ENCODE results near the gene DMKN.

DMKN gene

GRCh38 chr19:35557539-35558399 lies 44.3 kb upstream of the DMKN start:
- H4K20me1 ChIP-seq (ENCODE audit: insufficient read depth, low read length, poor library complexity, severe bottlenecking) = no peaks in the 10 kb centered on the region
- no peaks in the 10 kb centered on the region for H3F3A ChIP-seq (ENCODE audit: low read depth)
- no peaks in the 10 kb centered on the region for H3K27me3 ChIP-seq (ENCODE audit: insufficient read depth, low read length, poor library complexity, severe bottlenecking)
- no peak overlapping the region for H3K4me3 ChIP-seq (ENCODE audit: low read length, poor library complexity, severe bottlenecking)
- TF ChIP-seq EZH2phosphoT487 (IDR thresholded peaks at IDR 0.05; ENCODE audit: borderline replicate concordance) = no peak
- no peak for TF ChIP-seq CTCF (conservative IDR thresholded peaks at IDR 0.05; ENCODE audit: low read length)
- H3K9ac ChIP-seq (ENCODE audit: low read depth, low read length, poor library complexity, severe bottlenecking) = no peak overlapping the region
- no peak overlapping the region for H3K4me2 ChIP-seq (ENCODE audit: low read depth, low read length, poor library complexity, severe bottlenecking)
- no peaks in the 10 kb centered on the region for H3K36me3 ChIP-seq (ENCODE audit: insufficient read depth, low read length)
- no peak overlapping the region for H2AFZ ChIP-seq (ENCODE audit: low read length)
- no peaks in the 10 kb centered on the region for H3K9me3 ChIP-seq (ENCODE audit: insufficient read depth, low read depth, low read length)
- no peaks in the 10 kb centered on the region for H3K4me1 ChIP-seq (ENCODE audit: insufficient read depth, low read length, poor library complexity, severe bottlenecking)
- H3K9me2 ChIP-seq (replicated peaks; ENCODE audit: low read depth, low read length) = no peaks in the 10 kb centered on the region
- H3K79me2 ChIP-seq (ENCODE audit: insufficient read depth, low read length) = no peaks in the 10 kb centered on the region

- Histone ChIP-seq H3K4me2 (ENCODE audit: low read depth, low read length, poor library complexity, severe bottlenecking) (no peak overlapping the region), H3K9me2 (replicated peaks; ENCODE audit: low read depth, low read length) (no peaks in the 10 kb centered on the region), H2AFZ (ENCODE audit: low read length) (no peak overlapping the region), H3K36me3 (ENCODE audit: insufficient read depth, low read length) (no peaks in the 10 kb centered on the region), H3K9me3 (ENCODE audit: insufficient read depth, low read depth, low read length) (no peaks in the 10 kb centered on the region), H3F3A (ENCODE audit: low read depth) (no peaks in the 10 kb centered on the region), H3K27me3 (ENCODE audit: insufficient read depth, low read length, poor library complexity, severe bottlenecking) (no peaks in the 10 kb centered on the region), H3K4me3 (ENCODE audit: low read length, poor library complexity, severe bottlenecking) (no peak overlapping the region), H3K9ac (ENCODE audit: low read depth, low read length, poor library complexity, severe bottlenecking) (no peak overlapping the region), H3K4me1 (ENCODE audit: insufficient read depth, low read length, poor library complexity, severe bottlenecking) (no peaks in the 10 kb centered on the region), H3K79me2 (ENCODE audit: insufficient read depth, low read length) (no peaks in the 10 kb centered on the region), H4K20me1 (ENCODE audit: insufficient read depth, low read length, poor library complexity, severe bottlenecking) (no peaks in the 10 kb centered on the region)
- TF ChIP-seq EZH2phosphoT487 (IDR thresholded peaks at IDR 0.05; ENCODE audit: borderline replicate concordance) (no peak), CTCF (conservative IDR thresholded peaks at IDR 0.05; ENCODE audit: low read length) (no peak)
These were observed 43.5 kb upstream of the DMKN start for GRCh38 chr19:35556846-35557538.

DNA sequence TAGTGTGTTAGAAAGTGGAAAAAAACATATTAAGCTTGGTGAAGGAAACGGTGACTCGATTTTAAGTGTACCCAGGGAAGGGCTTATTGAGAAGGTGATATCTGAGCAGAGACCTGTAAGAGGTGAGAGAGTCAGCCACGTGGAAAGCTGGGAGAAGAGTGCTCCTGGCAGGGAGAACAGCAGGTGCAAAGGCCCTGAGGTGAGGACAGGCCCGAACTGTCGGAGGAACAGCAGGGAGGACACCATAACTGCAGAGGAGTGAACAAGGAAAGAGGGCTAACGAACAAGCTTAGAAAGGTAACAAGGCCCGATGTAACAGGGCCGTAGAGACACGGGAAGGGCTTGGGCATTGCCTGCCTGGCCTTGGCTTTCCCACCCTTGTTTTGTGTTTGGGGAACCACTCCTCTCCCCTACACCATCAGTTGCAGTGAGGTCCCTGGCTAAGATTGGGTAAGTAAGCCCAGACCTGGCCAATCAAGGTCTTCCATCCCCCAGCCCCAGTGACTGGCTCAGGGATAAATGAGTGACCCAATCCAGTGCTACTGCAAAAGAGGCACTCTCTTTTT lies 42.7 kb upstream of the DMKN start:
- no peak overlapping the region for H3K4me2 ChIP-seq (ENCODE audit: low read depth, low read length, poor library complexity, severe bottlenecking)
- no peaks in the 10 kb centered on the region for H3F3A ChIP-seq (ENCODE audit: low read depth)
- H3K27me3 ChIP-seq (ENCODE audit: insufficient read depth, low read length, poor library complexity, severe bottlenecking) = no peaks in the 10 kb centered on the region
- H2AFZ ChIP-seq (ENCODE audit: low read length) = no peak overlapping the region
- no peaks in the 10 kb centered on the region for H4K20me1 ChIP-seq (ENCODE audit: insufficient read depth, low read length, poor library complexity, severe bottlenecking)
- no peaks in the 10 kb centered on the region for H3K36me3 ChIP-seq (ENCODE audit: insufficient read depth, low read length)
- no peaks in the 10 kb centered on the region for H3K9me2 ChIP-seq (replicated peaks; ENCODE audit: low read depth, low read length)
- TF ChIP-seq EZH2phosphoT487 (IDR thresholded peaks at IDR 0.05; ENCODE audit: borderline replicate concordance) (no peak), CTCF (conservative IDR thresholded peaks at IDR 0.05; ENCODE audit: low read length) (no peak)
- H3K4me1 ChIP-seq (ENCODE audit: insufficient read depth, low read length, poor library complexity, severe bottlenecking) = no peaks in the 10 kb centered on the region
- H3K4me3 ChIP-seq (ENCODE audit: low read length, poor library complexity, severe bottlenecking) = no peak overlapping the region
- no peaks in the 10 kb centered on the region for H3K9me3 ChIP-seq (ENCODE audit: insufficient read depth, low read depth, low read length)
- no peak overlapping the region for H3K9ac ChIP-seq (ENCODE audit: low read depth, low read length, poor library complexity, severe bottlenecking)
- H3K79me2 ChIP-seq (ENCODE audit: insufficient read depth, low read length) = no peaks in the 10 kb centered on the region
